SU-DHL-6 (cell line): ENCODE results near the gene RPGRIP1L.

Experiments
- H2AFZ ChIP-seq: fragments of 200-600 bp; sonication (generic); 2 replicates; pipeline ENCODE4 v1.6.1; 2014; ENCODE audit warnings: low read depth, mild to moderate bottlenecking, moderate library complexity, mixed read lengths, antibody characterized with exemption, low read length; ENCODE audit not compliant: severe bottlenecking
- H3F3A ChIP-seq: fragments of 200-600 bp; shearing (Covaris generic); 2 replicates; pipeline ENCODE4 v1.6.0; 2016; ENCODE audit warnings: antibody characterized with exemption, mild to moderate bottlenecking; ENCODE audit not compliant: insufficient read depth
- H3K27ac ChIP-seq: fragments of 200-600 bp; sonication (generic); 2 replicates; pipeline ENCODE4 v1.5.1; 2016; ENCODE audit warnings: low read depth, mild to moderate bottlenecking, low read length, moderate library complexity, mixed read lengths
- H3K27me3 ChIP-seq: fragments of 200-600 bp; sonication (generic), shearing (Covaris generic); 2 replicates; pipeline ENCODE4 v1.6.0; 2014; ENCODE audit warnings: mild to moderate bottlenecking, low read length
- H3K36me3 ChIP-seq: fragments of 200-600 bp; sonication (generic); 2 replicates; pipeline ENCODE4 v1.6.1; 2014; ENCODE audit warnings: mild to moderate bottlenecking, low read length, mixed read lengths
- H3K4me2 ChIP-seq: fragments of 300-600, 200-600 bp; shearing (Covaris generic), sonication (generic); 2 replicates; pipeline ENCODE4 v1.6.0; 2014; ENCODE audit warnings: low read length, low read depth, mild to moderate bottlenecking; ENCODE audit not compliant: poor library complexity, severe bottlenecking
- H3K4me3 ChIP-seq: fragments of 200-600 bp; sonication (generic); 2 replicates; pipeline ENCODE4 v1.5.1; 2014; ENCODE audit warnings: antibody characterized with exemption, low read length, mild to moderate bottlenecking, mixed read lengths; ENCODE audit not compliant: insufficient read depth, poor library complexity, severe bottlenecking
- H3K79me2 ChIP-seq: fragments of 200-600 bp; sonication (generic); 2 replicates; pipeline ENCODE4 v1.6.1; 2014; ENCODE audit warnings: mild to moderate bottlenecking, low read length, moderate library complexity; ENCODE audit not compliant: insufficient read depth
- H3K9ac ChIP-seq: fragments of 200-600 bp; sonication (generic); 2 replicates; pipeline ENCODE4 v1.7.0; 2014; ENCODE audit warnings: mild to moderate bottlenecking, low read length
- H3K9me2 ChIP-seq: fragments of 200-600 bp; sonication (generic); replicated peaks from 2 replicates; pipeline ENCODE4 v1.6.1; 2014; ENCODE audit warnings: low read length; ENCODE audit not compliant: insufficient read depth
- H3K9me3 ChIP-seq: fragments of 200-600 bp; sonication (generic); 2 replicates; pipeline ENCODE4 v1.6.1; 2014; ENCODE audit warnings: low read length, mixed read lengths; ENCODE audit not compliant: insufficient read depth
- H4K20me1 ChIP-seq: fragments of 200-600 bp; sonication (generic); 2 replicates; pipeline ENCODE4 v1.6.1; 2014; ENCODE audit warnings: low read depth, mild to moderate bottlenecking, antibody characterized with exemption, low read length, moderate library complexity, mixed read lengths
- CTCF ChIP-seq: fragments of 200-600 bp; sonication (generic); IDR thresholded peaks from one replicate; pipeline ENCODE4 v1.5.1; 2017; ENCODE audit warnings: antibody characterized with exemption, mild to moderate bottlenecking, low read length, moderate library complexity; ENCODE audit not compliant: insufficient read depth, poor library complexity, severe bottlenecking
- EZH2phosphoT487 ChIP-seq: fragments of 200-600 bp; sonication (generic), shearing (Covaris generic); conservative IDR thresholded peaks from 2 replicates; pipeline ENCODE4 v1.6.1; 2018; ENCODE audit warnings: mild to moderate bottlenecking, antibody characterized with exemption, low read length, moderate library complexity, mixed read lengths

Gene RPGRIP1L

DNA sequence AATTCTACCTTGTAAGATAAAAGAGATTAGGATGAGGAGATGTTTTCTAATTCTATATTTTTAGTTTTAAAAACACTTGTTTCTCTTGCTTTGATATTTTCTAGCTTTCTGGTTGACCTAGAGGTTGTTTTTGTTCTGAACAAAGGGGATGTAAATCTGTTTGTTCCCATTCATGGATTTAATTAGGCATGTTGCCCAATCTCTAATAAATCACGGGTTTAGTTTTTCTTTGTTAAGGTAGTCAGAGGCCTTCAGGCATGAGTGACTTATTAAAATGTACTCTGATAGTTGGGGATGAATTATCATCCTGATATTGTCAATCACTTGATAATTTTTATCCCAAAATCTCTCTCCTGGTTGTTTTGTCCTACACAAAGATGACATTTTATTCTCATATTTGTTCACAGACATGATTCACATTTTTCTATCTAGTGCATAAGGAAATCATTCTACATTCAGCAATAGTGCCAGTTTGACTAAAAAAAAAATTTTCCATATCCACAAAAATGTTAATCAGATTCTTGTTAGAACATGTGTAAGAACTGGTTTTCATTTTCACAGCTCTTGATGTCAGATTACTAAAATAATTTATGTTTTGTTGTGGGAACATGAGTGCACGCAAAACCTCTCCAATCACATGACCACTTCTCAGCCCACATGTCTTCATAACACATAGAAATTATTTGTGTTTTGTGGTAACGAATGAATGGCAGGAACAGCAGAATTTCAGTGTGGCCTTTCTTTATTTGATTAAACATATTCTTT is 105.0 kb downstream of the RPGRIP1L start:
- no peaks in the 10 kb centered on the region for H3K9me2 ChIP-seq
- H4K20me1 ChIP-seq, result no peaks in the 10 kb centered on the region
- H3K9me3 ChIP-seq, result no peaks in the 10 kb centered on the region
- H3K9ac ChIP-seq, result no peak overlapping the region
- H3K4me3 ChIP-seq, result no peak overlapping the region
- H3K27ac ChIP-seq, result no peak overlapping the region
- TF ChIP-seq EZH2phosphoT487, result no peak
- no peak for TF ChIP-seq CTCF
- no peaks in the 10 kb centered on the region for H3K36me3 ChIP-seq
- no peak overlapping the region for H2AFZ ChIP-seq
- H3K4me2 ChIP-seq, result no peak overlapping the region
- no peaks in the 10 kb centered on the region for H3K79me2 ChIP-seq
- no peaks in the 10 kb centered on the region for H3F3A ChIP-seq
- H3K27me3 ChIP-seq, result no peaks in the 10 kb centered on the region

- Histone ChIP-seq H3K9me2 (no peaks in the 10 kb centered on the region), H3K4me2 (no peak overlapping the region), H3K27ac (no peak overlapping the region), H3K4me3 (no peak overlapping the region), H3K79me2 (no peaks in the 10 kb centered on the region), H3F3A (no peaks in the 10 kb centered on the region), H3K9me3 (no peaks in the 10 kb centered on the region), H3K27me3 (no peaks in the 10 kb centered on the region), H3K9ac (no peak overlapping the region), H3K36me3 (no peaks in the 10 kb centered on the region), H4K20me1 (no peaks in the 10 kb centered on the region), H2AFZ (no peak overlapping the region)
- TF ChIP-seq CTCF, result no peak
- TF ChIP-seq EZH2phosphoT487, result no peak
These were observed 105.9 kb downstream of the RPGRIP1L start for GRCh38 chr16:53597776-53598175.

DNA sequence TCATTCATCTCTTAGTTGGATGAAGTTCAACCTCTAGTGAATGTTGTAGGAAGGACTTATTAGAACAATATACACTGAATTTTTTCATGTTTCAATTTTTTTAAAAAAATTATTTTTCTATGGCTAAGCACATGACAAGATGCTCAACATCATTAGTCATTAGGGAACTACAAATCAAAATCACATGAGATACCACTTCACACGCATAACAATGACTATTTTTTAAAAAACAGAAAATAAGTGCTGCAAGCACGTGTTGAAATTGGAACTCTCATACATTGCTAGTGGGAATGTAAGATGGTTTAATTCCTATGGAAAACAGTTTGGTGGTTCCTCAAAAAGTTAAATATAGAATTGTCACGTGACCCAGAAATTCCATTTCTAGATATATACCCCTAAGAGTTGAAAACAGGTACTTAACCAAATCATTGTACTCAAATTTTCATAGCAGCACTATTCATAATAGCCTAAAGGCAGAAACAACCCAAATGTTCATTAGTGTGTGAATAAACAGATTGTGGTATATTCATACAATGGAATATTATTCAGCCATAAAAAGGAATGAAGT is 115.5 kb downstream of the RPGRIP1L start:
- no peak overlapping the region for H2AFZ ChIP-seq
- H3K4me2 ChIP-seq, result no peak overlapping the region
- H3F3A ChIP-seq, result no peaks in the 10 kb centered on the region
- H3K27me3 ChIP-seq, result no peaks in the 10 kb centered on the region
- no peak overlapping the region for H3K4me3 ChIP-seq
- no peak for TF ChIP-seq CTCF
- TF ChIP-seq EZH2phosphoT487, result no peak
- H3K79me2 ChIP-seq, result no peaks in the 10 kb centered on the region
- H3K9ac ChIP-seq, result no peak overlapping the region
- no peaks in the 10 kb centered on the region for H3K36me3 ChIP-seq
- H3K9me3 ChIP-seq, result no peaks in the 10 kb centered on the region
- H3K9me2 ChIP-seq, result no peaks in the 10 kb centered on the region
- no peak overlapping the region for H3K27ac ChIP-seq
- no peaks in the 10 kb centered on the region for H4K20me1 ChIP-seq
